Measurements from ENCODE around the gene ARFRP1.

- no peak for TF ChIP-seq CTCF (conservative IDR thresholded peaks at IDR 0.05; ENCODE audit: low read length)
- TF ChIP-seq EZH2phosphoT487 (IDR thresholded peaks at IDR 0.05; ENCODE audit: borderline replicate concordance, low read depth, low read length): no peak
These were observed 15.9 kb downstream of the ARFRP1 start for GRCh38 chr20:63691711-63692435.
